ENCODE measurements around the gene VGLL3.

- TF ChIP-seq CTCF (IDR thresholded peaks at IDR 0.05; ENCODE audit: low read depth, low read length) (no peak), POLR2A (IDR thresholded peaks at IDR 0.05; ENCODE audit: extremely low read depth, insufficient read length) (no peak), MYC (IDR thresholded peaks at IDR 0.05; ENCODE audit: low read depth, low read length) (no peak)
These were observed 29.7 kb downstream of the VGLL3 start for GRCh38 chr3:86961297-86961696.
